Bronchial epithelial cell (primary cell): ENCODE data around the gene VWA1. TPM values are rescaled to one million over a fixed set of nuclear protein-coding genes. Genes with fewer than 3 reads are reported as not detected.

Experiments used
- DNase-seq: peaks from one replicate; pipeline ENCODE4 v3.0.0-alpha.2; 2010; ENCODE audit warnings: low read depth
- FAIRE-seq: peaks from 2 replicates; lab custom pipeline; 2011; peaks lifted over from hg19 to GRCh38; lab: Jason Lieb, UNC
- H3K27me3 ChIP-seq: 2 replicates; pipeline ENCODE4 v1.5.1; 2011; ENCODE audit warnings: low read length; ENCODE audit not compliant: control insufficient read depth, insufficient read depth
- H3K36me3 ChIP-seq: 2 replicates; pipeline ENCODE4 v1.5.1; 2011; ENCODE audit warnings: low read length; ENCODE audit not compliant: control insufficient read depth, insufficient read depth
- H3K4me3 ChIP-seq: 2 replicates; pipeline ENCODE4 v1.5.1; 2011; ENCODE audit warnings: mild to moderate bottlenecking, low read depth, low read length, control low read depth
- CTCF ChIP-seq: IDR thresholded peaks from 2 replicates; pipeline ENCODE4 v1.5.1; 2011; ENCODE audit warnings: mild to moderate bottlenecking, moderate library complexity, low read length, control low read depth, inconsistent platforms; ENCODE audit not compliant: insufficient read depth, severe bottlenecking
- total RNA-seq: library from RNA; depleted of rRNA; stranded (reverse); fragments of >200 nt; gene quantifications from 2 replicates; pipeline ENCODE4 v1.2.1, GENCODE V29; 2014

Gene VWA1
- total RNA-seq, 1 donor from 2014 or later: 5.0 TPM

GRCh38 chr1:1398677-1399186 lies 36.8 kb upstream of the VWA1 start:
- Histone ChIP-seq H3K4me3 (peak overlapping the region; percentile 92), H3K27me3 (no peaks in the 10 kb centered on the region), H3K36me3 (peaks cover 34% of the 10 kb centered on the region)
- no peak for FAIRE-seq
- no peak for DNase-seq
- TF ChIP-seq CTCF: no peak

GRCh38 chr1:1399187-1399871 lies 36.2 kb upstream of the VWA1 start, which contains the start of gene CCNL2:
TSS of gene CCNL2 (minus strand) at chr1:1399335. CDS start at chr1:1399306, 29 bp downstream.
- FAIRE-seq: no peak
- peak; percentile 70 for TF ChIP-seq CTCF
- Histone ChIP-seq H3K4me3 (peak within 1 kb of the TSS; percentile 92), H3K27me3 (no peaks in the 10 kb centered on the region), H3K36me3 (peaks cover 30% of the 10 kb centered on the region)
- peak; percentile 88 for DNase-seq

GRCh38 chr1:1399872-1400575 lies 35.5 kb upstream of the VWA1 start:
- H3K36me3 ChIP-seq: peaks cover 33% of the 10 kb centered on the region
- FAIRE-seq (no peak), DNase-seq (no peak)

GRCh38 chr1:1400576-1401456 lies 34.7 kb upstream of the VWA1 start:
- no peak for FAIRE-seq
- H3K4me3 ChIP-seq: peak overlapping the region; percentile 92
- DNase-seq: no peak
- peaks cover 34% of the 10 kb centered on the region for H3K36me3 ChIP-seq
- no peaks in the 10 kb centered on the region for H3K27me3 ChIP-seq
- no peak for TF ChIP-seq CTCF

More at GRCh38 chr1:1399872-1400575, 35.5 kb upstream of the VWA1 start:
- Histone ChIP-seq H3K27me3 (no peaks in the 10 kb centered on the region), H3K4me3 (peak overlapping the region; percentile 92)
- TF ChIP-seq CTCF: no peak

GRCh38 chr1:1401457-1402010 lies 34.0 kb upstream of the VWA1 start:
- no peak for DNase-seq
- H3K36me3 ChIP-seq: peaks cover 34% of the 10 kb centered on the region
- no peak for TF ChIP-seq CTCF
- FAIRE-seq: no peak
- H3K4me3 ChIP-seq: no peak overlapping the region
- H3K27me3 ChIP-seq: no peaks in the 10 kb centered on the region
